B cell (primary cell): Measurements from ENCODE around the gene LAMA2. TPM values are rescaled to one million over a fixed set of nuclear protein-coding genes. Genes with fewer than 3 reads are reported as not detected.

Experiments
- ATAC-seq: fragments of 200-7000 bp; cut with Tn5 transposase; one replicate; pipeline ENCODE4 v1.10.0; 2021; ENCODE audit warnings: low read depth, mild to moderate bottlenecking, moderate number of reproducible peaks, moderate library complexity
- CTCF ChIA-PET: fragments of 350-600 bp; sonication (Branson Sonifier 250); formaldehyde crosslinking; loops from one replicate; lab custom pipeline; 2021; ENCODE audit warnings: antibody characterized with exemption, inconsistent platforms; lab: Charles Lee
- POLR2A ChIA-PET: fragments of 350-600 bp; sonication (Branson Sonifier 250); formaldehyde crosslinking; loops from one replicate; lab custom pipeline; 2021; ENCODE audit warnings: antibody characterized with exemption; lab: Charles Lee
- DNase-seq: peaks from one replicate; pipeline ENCODE4 v3.0.0; 2013
- H2AFZ ChIP-seq: 2 replicates; pipeline ENCODE4 v1.6.1; 2012; ENCODE audit warnings: mild to moderate bottlenecking, low read depth, low read length; ENCODE audit not compliant: insufficient read depth, poor library complexity, severe bottlenecking
- H3K27ac ChIP-seq, 2 donors: 1 replicate in 1 of 2; 2 replicates in 1 of 2; pipeline ENCODE4 v1.5.1; 2012 to 2013; ENCODE audit warnings: low read length in 2 of 2, mild to moderate bottlenecking in 2 of 2, moderate library complexity in 1 of 2
- H3K27me3 ChIP-seq, 4 experiments: fragments of 200-600 bp in 1 of 4; sonication (generic) in 1 of 4; replicated peaks in 1 of 4; 1 replicate in 2 of 4; 2 replicates in 2 of 4; pipeline versions ENCODE4 v1.6.1 to v1.7.0; 2013 to 2016; ENCODE audit warnings: low read length in 3 of 4, mild to moderate bottlenecking in 2 of 4, mixed read lengths in 1 of 4, moderate library complexity in 1 of 4; ENCODE audit not compliant: insufficient read depth in 4 of 4, control insufficient read depth in 3 of 4; ENCODE audit errors: control extremely low read depth in 1 of 4
- H3K36me3 ChIP-seq, 2 experiments: replicated peaks in 1 of 2; 1 replicate in 1 of 2; 2 replicates in 1 of 2; pipeline versions ENCODE4 v1.6.1 to v1.7.1; 2013; ENCODE audit warnings: low read length in 1 of 2; ENCODE audit not compliant: insufficient read depth in 2 of 2, control insufficient read depth in 1 of 2; ENCODE audit errors: control extremely low read depth in 1 of 2, extremely low read depth in 1 of 2
- H3K4me1 ChIP-seq, 2 donors: fragments of 200-600 bp in 1 of 2; sonication (generic) in 1 of 2; 1 replicate in 1 of 2; 2 replicates in 1 of 2; pipeline versions ENCODE4 v1.5.1 to v1.6.1; 2013 to 2017; ENCODE audit warnings: low read length in 2 of 2; ENCODE audit not compliant: control insufficient read depth in 2 of 2, insufficient read depth in 2 of 2
- H3K4me2 ChIP-seq: replicated peaks from 2 replicates; pipeline ENCODE3; 2012; ENCODE audit warnings: mild to moderate bottlenecking, low read depth, low read length; ENCODE audit not compliant: poor library complexity, severe bottlenecking
- H3K4me3 ChIP-seq, 5 experiments: fragments of 200-600 bp in 1 of 5; sonication (generic) in 1 of 5; 1 replicate in 3 of 5; 2 replicates in 2 of 5; pipeline versions ENCODE4 v1.5.1 to v1.7.0; 2011 to 2016; ENCODE audit warnings: low read length in 4 of 5, mild to moderate bottlenecking in 4 of 5, low read depth in 2 of 5, control low read depth in 1 of 5, moderate library complexity in 1 of 5; ENCODE audit not compliant: insufficient read depth in 1 of 5; ENCODE audit errors: control extremely low read depth in 1 of 5, extremely low read depth in 1 of 5
- H3K79me2 ChIP-seq: fragments of 200-600 bp; sonication (generic); one replicate; pipeline ENCODE4 v1.6.0; 2016; ENCODE audit warnings: low read length; ENCODE audit not compliant: control insufficient read depth, insufficient read depth
- H3K9ac ChIP-seq: fragments of 200-600 bp; sonication (generic); 2 replicates; pipeline ENCODE4 v1.6.1; 2017; ENCODE audit warnings: mild to moderate bottlenecking, low read length, moderate library complexity
- H3K9me3 ChIP-seq, 3 donors: one replicate each; pipeline versions ENCODE4 v1.6.1 to v1.7.1; 2013; ENCODE audit warnings: low read length in 2 of 3; ENCODE audit not compliant: control insufficient read depth in 2 of 3, insufficient read depth in 1 of 3; ENCODE audit errors: control extremely low read depth in 1 of 3
- H4K20me1 ChIP-seq: 2 replicates; pipeline ENCODE4 v1.6.0; 2012; ENCODE audit warnings: mild to moderate bottlenecking, low read length; ENCODE audit not compliant: insufficient read depth, control insufficient read depth, poor library complexity, severe bottlenecking
- H3K27ac Mint-ChIP-seq: one replicate; pipeline ENCODE4 v1.8.0; 2021; ENCODE audit warnings: mixed read lengths
- H3K27me3 Mint-ChIP-seq: one replicate; pipeline ENCODE4 v1.8.0; 2021; ENCODE audit warnings: mixed read lengths
- H3K4me1 Mint-ChIP-seq: one replicate; pipeline ENCODE4 v1.8.0; 2021; ENCODE audit warnings: mixed read lengths
- H3K4me3 Mint-ChIP-seq: one replicate; pipeline ENCODE4 v1.8.0; 2021; ENCODE audit warnings: mixed read lengths
- H3K9me3 Mint-ChIP-seq: one replicate; pipeline ENCODE4 v1.8.0; 2022; ENCODE audit warnings: mixed read lengths; ENCODE audit not compliant: insufficient read depth
- EZH2 ChIP-seq: IDR thresholded peaks from 2 replicates; pipeline ENCODE4 v1.6.1; 2012; ENCODE audit warnings: borderline replicate concordance, low read depth, mild to moderate bottlenecking, moderate library complexity, low read length; ENCODE audit not compliant: insufficient read depth, poor library complexity, severe bottlenecking
- WGBS: methylation state at CpG from one replicate; pipeline ENCODE4 v1.1.5; 2013; ENCODE audit warnings: missing lambda C conversion rate; ENCODE audit not compliant: insufficient coverage; 5-methylcytosine and 5-hydroxymethylcytosine counted together
- intact Hi-C: fragments of 100-400 bp; cut with micrococcal nuclease; formaldehyde crosslinking; loops from one replicate; pipeline ENCODE4 v1.10.0; 2022
- polyA plus RNA-seq: library from polyadenylated mRNA; depleted of rRNA; stranded (reverse); fragments of >200 nt; gene quantifications from 2 replicates; pipeline ENCODE4 v1.2.3, GENCODE V29; 2012
- total RNA-seq, 2 donors: library from RNA; stranded (reverse); fragments of 120-200 nt in 1 of 2; gene quantifications; 1 replicate in 1 of 2; 2 replicates in 1 of 2; pipeline versions ENCODE4 v1.2.3 to v1.2.4, GENCODE V29; 2013 to 2022
- TF ChIP-seq, protein P1 (sequence below): fragments of 200-600 bp; IDR thresholded peaks from one replicate; pipeline ENCODE4 v1.8.0; 2022; ENCODE audit warnings: antibody characterized with exemption, mild to moderate bottlenecking

LAMA2 gene
- total and polyA plus RNA-seq, 2 donors (not counting 1 experiment from before 2014, with no cell fraction given) = 0.16 TPM; not detected in 1

DNA sequence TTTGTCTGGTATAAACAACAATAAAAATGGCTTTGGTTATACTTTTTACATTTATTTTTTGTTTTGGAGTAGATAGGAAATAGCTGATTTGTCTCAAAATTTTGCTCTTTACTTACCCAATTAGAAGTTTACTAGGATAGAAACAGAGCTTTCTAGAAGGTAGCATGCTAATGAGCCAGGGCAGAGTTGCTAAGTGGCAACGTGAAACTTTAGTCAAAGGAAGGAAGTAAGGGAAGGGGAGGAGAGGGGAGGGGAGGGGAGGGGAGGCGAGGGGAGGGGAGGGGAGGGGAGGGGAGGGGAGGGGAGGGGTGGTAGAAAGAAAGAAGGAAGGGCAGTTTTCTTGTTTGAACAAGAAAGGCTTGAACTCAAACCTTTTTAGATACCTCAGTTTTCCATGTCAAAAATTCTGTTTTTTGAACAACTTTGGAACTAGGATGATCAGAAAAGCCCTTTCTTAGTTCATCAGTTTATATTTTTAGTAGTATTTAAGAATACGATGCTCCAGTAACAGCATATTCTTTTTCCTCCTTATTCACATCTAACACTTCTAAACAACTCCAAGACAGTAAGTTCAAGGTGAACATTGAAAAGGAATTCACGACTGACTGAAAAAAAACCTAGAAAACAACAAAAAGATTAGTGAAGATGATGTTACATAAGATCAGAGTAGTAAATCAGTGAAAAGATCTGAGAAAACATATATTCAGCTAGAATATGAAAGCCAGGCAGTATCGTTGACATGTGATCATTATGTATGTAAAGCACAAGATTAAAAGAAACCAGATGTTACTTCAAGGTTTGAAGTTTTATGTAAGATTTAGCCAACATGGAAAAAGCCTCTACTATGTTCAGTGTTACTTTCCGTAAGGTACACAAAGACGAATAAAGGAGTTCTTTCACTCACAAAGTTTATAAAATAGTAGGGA, 563.6 kb downstream of the LAMA2 start:
- Histone ChIP-seq H3K79me2 (no peaks in the 10 kb centered on the region), H3K4me1 (no peaks in the 10 kb centered on the region), H3K27me3 (no peaks in the 10 kb centered on the region), H4K20me1 (no peaks in the 10 kb centered on the region), H3K9me3 (no peaks in the 10 kb centered on the region), H3K27ac (no peak overlapping the region), H3K9ac (no peak overlapping the region), H3K4me2 (no peak overlapping the region), H3K4me3 (no peak overlapping the region), H2AFZ (no peak overlapping the region), H3K36me3 (no peaks in the 10 kb centered on the region)
- POLR2A ChIA-PET = no interaction called here
- H3K27me3 Mint-ChIP-seq = peaks cover 9% of the 10 kb centered on the region
- TF ChIP-seq, protein P1, sequence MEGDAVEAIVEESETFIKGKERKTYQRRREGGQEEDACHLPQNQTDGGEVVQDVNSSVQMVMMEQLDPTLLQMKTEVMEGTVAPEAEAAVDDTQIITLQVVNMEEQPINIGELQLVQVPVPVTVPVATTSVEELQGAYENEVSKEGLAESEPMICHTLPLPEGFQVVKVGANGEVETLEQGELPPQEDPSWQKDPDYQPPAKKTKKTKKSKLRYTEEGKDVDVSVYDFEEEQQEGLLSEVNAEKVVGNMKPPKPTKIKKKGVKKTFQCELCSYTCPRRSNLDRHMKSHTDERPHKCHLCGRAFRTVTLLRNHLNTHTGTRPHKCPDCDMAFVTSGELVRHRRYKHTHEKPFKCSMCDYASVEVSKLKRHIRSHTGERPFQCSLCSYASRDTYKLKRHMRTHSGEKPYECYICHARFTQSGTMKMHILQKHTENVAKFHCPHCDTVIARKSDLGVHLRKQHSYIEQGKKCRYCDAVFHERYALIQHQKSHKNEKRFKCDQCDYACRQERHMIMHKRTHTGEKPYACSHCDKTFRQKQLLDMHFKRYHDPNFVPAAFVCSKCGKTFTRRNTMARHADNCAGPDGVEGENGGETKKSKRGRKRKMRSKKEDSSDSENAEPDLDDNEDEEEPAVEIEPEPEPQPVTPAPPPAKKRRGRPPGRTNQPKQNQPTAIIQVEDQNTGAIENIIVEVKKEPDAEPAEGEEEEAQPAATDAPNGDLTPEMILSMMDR = no peak
- TF ChIP-seq EZH2 = no peak
- no peak for DNase-seq
- H3K4me1 Mint-ChIP-seq = peaks cover 2% of the 10 kb centered on the region
- H3K27ac Mint-ChIP-seq = no peak overlapping the region
- no peaks in the 10 kb centered on the region for H3K9me3 Mint-ChIP-seq
- no CpG with 5 or more reads among the region's 7 CpGs for WGBS
- H3K4me3 Mint-ChIP-seq = no peak overlapping the region
- intact Hi-C loops = no loop called here
- CTCF ChIA-PET = no interaction called here
- no peak for ATAC-seq

DNA sequence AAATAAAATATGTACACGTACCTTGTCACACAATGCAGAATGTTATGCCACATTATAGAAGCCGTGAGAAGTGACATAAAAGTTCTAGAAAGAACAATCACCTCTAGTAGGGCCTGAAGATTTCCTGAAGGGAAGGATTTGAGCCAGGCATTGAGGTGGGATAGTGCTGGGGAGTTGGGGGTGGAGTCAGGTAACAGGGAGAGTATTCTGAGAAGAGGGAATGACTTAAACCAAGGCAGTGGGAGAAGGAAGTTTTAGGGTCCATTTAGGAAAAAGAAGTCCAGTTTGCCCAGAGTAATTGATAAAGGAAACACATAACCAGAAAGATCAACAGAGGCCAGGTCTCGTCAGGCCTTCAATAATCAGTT, 564.2 kb downstream of the LAMA2 start:
- Histone ChIP-seq H3K27me3 (no peaks in the 10 kb centered on the region), H3K36me3 (no peaks in the 10 kb centered on the region), H3K4me1 (no peaks in the 10 kb centered on the region), H4K20me1 (no peaks in the 10 kb centered on the region), H3K9me3 (no peaks in the 10 kb centered on the region), H3K9ac (no peak overlapping the region), H3K4me2 (no peak overlapping the region), H3K27ac (no peak overlapping the region), H2AFZ (no peak overlapping the region), H3K4me3 (no peak overlapping the region), H3K79me2 (no peaks in the 10 kb centered on the region)
- intact Hi-C loops = no loop called here
- Mint-ChIP-seq H3K27me3 (peaks cover 12% of the 10 kb centered on the region), H3K27ac (no peak overlapping the region), H3K4me1 (peaks cover 2% of the 10 kb centered on the region), H3K9me3 (no peaks in the 10 kb centered on the region), H3K4me3 (no peak overlapping the region)
- no peak for DNase-seq
- ATAC-seq = no peak
- 80% methylated on average over 1 of the region's 3 CpGs for WGBS
- ChIA-PET POLR2A (no interaction called here), CTCF (no interaction called here)
- TF ChIP-seq, protein P1 = no peak
- TF ChIP-seq EZH2 = no peak
